Measurements from ENCODE around the gene GPD2.

GRCh38 chr2:156429211-156429610 lies 7.0 kb upstream of the GPD2 start:
- TF ChIP-seq ZNF274 (IDR thresholded peaks at IDR 0.05; ENCODE audit: low read depth, low read length) (no peak), YY1 (IDR thresholded peaks at IDR 0.05; ENCODE audit: insufficient read depth, insufficient read length) (no peak), SUZ12 (IDR thresholded peaks at IDR 0.05; ENCODE audit: extremely low read depth, insufficient read depth, insufficient read length) (no peak)

All from NT2/D1 (cell line).